ENCODE data around the gene ABL2.
"Not testable (repeated sequence)": the region's sequence is repeated elsewhere in the genome, so short reads cannot be mapped to it uniquely, and the experiment has no call there.

GRCh38 chr1:179224466-179224865 lies 5.0 kb downstream of the ABL2 start:
- TF ChIP-seq CTCF, POLR2A (IDR thresholded peaks at IDR 0.05): not testable (repeated sequence)

All from vagina (tissue), 2 donors.